Measurements from ENCODE around the gene COL6A5.
"Not testable (repeated sequence)": the region's sequence is repeated elsewhere in the genome, so short reads cannot be mapped to it uniquely, and the experiment has no call there.

The COL6A5 gene

DNA sequence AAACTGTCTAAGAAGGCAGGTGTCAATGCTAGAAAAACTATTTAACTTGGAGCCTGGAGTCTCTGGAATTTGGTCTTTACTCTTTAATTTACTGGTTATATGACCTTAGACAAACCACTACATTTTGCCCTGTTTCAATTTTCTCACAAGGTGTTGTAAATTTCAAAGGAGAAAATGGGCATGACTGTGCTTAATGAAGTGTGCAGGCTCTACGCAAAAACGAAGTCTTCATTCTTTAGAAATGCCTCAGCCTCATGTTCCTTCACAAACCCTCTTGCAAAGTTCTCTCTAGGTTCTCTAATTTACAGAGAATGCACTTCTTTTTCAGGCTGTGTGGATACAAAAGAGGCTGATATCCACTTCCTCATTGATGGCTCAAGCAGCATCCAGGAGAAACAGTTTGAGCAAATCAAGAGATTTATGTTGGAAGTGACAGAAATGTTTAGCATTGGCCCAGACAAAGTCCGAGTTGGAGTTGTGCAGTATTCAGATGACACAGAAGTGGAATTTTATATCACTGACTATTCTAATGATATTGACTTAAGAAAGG, 39.1 kb downstream of the COL6A5 start:
- DNase-seq (ENCODE audit: low read depth in 2 of 2), result no peak

DNA sequence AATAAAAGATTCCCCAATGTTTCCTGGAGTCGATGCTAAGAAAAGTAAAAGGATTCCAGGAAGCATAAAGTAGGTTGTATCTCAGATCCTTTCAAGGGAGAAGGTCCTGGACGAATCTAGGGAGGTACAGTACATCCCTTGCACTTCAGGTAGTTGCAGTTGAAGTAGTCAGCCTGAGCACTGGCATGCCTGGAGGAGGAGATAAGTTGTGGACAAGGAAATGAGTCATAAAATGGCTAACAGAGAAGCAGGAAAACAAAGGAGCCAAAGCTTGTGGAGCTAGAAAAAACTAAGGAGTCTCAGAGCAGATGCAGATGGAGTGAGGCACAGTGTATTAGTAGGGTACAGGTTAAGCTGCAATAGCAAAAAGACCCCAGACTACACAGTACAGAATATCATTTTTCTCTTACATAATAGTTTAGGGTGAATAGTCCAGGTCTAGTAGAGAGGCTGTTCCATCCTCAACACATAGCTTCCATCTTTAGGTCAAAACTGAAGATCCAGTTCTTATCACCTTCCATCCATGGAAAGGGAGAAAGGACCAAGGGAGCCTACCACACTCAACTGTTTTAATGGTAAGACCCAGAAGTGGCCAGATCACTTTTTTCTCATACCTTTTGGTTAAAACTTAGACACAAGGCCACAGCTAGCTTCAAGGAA, 41.3 kb downstream of the COL6A5 start:
- DNase-seq (ENCODE audit: low read depth in 2 of 2), result no peak

GRCh38 chr3:130389743-130390478, 44.4 kb downstream of the COL6A5 start:
- no peak for DNase-seq (ENCODE audit: low read depth in 2 of 2)

DNA sequence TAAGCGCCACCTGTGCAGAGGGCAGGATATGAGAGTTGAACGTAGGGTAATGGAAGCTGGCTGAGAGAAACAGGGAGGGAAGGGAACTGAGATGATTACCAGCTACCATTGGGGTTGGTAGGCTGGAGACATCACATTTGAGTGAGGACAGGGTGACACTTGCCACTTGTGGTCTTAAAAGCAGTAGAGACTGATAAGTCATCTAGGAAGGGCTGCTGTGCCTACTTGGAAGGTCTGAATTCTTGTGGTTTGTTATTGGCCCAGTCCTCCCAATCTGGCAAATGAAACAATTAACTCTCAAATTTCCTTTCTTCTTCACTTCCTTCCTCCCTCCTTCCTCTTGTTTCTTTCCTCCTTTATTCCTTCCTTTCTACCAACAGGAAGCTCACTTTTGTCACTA, 46.8 kb downstream of the COL6A5 start:
- no peak for DNase-seq (ENCODE audit: low read depth in 2 of 2)

GRCh38 chr3:130393594-130393993, 48.1 kb downstream of the COL6A5 start:
- DNase-seq (ENCODE audit: low read depth in 2 of 2), result no peak

DNA sequence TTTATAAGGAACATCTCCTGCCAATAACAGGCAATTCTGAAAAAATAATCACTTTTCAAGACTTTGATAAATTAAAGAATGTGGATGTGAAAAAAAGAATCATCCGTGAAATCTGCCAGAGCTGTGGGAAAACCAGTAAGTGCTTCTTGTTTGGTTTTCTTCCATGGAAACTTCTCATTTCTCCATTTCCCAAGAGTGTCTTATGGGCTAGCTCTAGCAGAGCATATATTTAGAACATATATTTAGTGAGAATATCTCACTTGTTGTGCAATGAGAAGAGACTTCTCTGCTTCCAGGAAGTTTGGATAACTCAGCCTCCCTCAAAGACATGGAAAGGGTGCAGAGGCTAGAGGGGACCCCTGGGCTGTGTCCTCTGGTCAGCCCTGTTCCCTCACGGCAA, 49.9 kb downstream of the COL6A5 start:
- DNase-seq (ENCODE audit: low read depth in 2 of 2), result no peak

GRCh38 chr3:130395916-130396315, 50.4 kb downstream of the COL6A5 start:
- peak; percentile 17 to 25 for DNase-seq (ENCODE audit: low read depth in 2 of 2)

- no peak for DNase-seq (ENCODE audit: low read depth in 2 of 2)
Observed at GRCh38 chr3:130404401-130404800, 58.9 kb downstream of the COL6A5 start.

- DNase-seq (ENCODE audit: low read depth in 2 of 2), result no peak
Observed at GRCh38 chr3:130405956-130406355, 60.5 kb downstream of the COL6A5 start.

GRCh38 chr3:130408253-130408652, 62.8 kb downstream of the COL6A5 start:
- not testable (repeated sequence) for DNase-seq (ENCODE audit: low read depth in 2 of 2)

DNA sequence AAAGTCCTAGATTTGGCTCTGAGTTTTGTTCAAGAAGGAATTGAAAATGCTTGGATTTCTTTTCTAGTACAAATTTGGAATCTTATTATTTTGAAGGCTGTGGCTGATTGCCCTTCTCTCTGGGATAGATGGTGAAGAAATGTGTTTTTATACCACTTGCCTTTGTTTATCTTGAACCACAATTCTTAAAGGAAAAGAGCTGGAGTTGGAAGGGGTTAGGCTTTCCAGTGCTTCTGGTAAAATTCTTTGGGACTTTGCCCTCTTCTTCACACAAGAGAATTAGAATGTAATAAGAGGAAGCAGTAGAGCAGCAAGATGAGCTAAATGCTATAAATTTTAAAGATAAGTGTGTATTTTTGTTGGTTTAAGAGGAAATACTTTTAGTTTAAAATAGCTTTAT, 65.8 kb downstream of the COL6A5 start:
- no peak for DNase-seq (ENCODE audit: low read depth in 2 of 2)

DNA sequence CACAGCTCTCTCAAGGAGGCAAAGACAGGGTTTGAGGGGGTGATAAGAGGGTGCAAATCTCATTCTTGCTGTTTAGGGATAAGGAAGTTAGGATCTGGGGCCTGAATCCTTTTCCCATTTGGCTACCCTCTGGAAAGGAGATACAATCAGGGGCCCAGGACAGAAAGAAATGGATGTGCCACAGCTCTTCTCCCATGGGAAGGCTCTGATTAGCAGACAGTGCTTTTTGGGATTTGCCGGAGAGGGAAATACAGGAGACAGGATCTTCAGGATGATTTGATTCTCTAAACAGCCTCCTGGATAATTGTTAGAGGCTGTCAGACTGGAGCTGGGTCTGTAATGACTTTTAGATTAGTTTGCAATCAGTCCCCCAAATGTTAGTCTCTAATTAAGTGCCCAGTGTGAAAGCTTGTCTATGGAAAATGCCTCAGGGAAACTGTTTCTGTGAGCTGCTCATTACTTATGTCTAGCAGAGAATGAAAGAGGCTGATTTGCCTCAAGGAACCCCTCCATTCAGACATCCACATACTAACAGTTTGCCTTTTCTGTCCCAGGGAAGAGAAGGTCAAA, 67.6 kb downstream of the COL6A5 start:
- no peak for DNase-seq (ENCODE audit: low read depth in 2 of 2)

DNA sequence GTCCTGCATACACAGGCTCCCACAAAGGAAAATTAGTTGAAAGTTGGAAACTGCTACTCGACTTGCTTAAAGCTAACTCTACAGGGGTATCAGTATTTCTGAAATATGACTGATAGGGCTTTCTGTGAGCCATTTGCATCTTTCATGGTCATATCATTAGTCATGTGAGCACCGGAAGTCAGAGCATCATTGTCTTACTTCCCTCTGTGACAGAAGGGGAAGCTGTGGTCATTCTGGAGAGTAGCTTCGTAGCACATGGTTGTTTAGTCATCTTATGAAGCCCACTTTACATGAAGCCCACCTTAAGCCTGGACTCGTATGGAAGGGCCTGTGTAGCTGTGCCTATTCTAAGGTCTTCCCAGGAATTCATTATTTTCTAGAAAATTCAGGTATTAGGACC, 69.0 kb downstream of the COL6A5 start:
- DNase-seq (ENCODE audit: low read depth in 2 of 2), result no peak

DNA sequence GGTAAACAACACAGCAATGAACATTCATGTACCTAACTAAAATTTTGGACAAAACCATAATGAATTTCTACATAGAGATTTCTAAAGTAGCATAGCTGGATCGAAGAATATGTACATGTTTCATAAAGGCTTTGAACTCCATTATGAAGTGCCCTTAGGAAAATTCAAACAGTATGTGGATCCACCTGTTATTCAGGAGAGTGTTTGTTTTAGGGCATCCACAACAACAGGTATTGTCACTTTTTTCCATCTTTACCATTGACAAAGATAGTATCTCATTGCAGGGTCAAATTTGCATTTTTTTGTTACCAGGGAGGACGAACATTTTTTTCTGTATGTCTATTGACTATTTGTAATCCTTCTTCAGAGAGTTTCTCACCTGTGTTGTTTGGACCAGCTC, 75.0 kb downstream of the COL6A5 start:
- no peak for DNase-seq (ENCODE audit: low read depth in 2 of 2)

DNA sequence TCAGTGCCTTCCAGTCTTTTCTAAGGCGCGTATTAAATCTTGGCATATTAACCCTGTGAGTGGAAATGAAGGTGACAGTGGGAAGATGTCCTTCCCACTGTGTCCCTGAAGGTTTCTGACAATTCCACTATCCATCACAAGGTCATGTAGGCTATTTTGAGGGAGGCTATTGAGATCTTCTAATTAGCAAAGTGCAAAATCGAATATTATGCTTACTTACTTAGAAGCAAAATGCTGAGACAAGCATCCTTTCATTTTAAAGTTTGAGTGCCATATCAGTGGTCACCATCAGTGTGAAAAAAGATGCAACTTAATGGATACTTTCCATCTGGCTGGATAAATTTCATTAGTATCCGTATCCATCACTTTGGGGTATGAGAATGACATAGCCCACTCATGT, 77.6 kb downstream of the COL6A5 start:
- no peak for DNase-seq (ENCODE audit: low read depth in 2 of 2)

DNA sequence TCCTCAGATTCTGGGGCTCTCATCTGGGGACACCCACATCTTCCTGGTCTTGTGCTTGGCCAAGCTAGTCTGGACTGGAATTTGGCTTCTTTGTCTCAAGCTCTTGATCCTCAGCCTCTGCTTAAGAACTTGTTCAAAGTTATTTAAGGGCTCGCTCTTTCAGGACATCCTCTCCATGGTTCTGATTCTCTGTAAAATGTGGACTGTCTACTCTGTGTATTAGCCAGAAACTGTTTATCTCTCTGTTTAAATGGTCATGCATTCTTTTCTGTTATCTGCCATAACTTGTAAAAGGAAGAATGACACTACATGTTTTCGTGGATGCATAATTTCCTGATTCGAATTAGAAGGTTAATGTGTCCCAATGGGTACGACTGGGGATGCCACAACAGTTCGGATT, 79.4 kb downstream of the COL6A5 start:
- DNase-seq (ENCODE audit: low read depth in 2 of 2), result no peak

GRCh38 chr3:130425484-130425883, 80.0 kb downstream of the COL6A5 start:
- no peak for DNase-seq (ENCODE audit: low read depth in 2 of 2)

DNA sequence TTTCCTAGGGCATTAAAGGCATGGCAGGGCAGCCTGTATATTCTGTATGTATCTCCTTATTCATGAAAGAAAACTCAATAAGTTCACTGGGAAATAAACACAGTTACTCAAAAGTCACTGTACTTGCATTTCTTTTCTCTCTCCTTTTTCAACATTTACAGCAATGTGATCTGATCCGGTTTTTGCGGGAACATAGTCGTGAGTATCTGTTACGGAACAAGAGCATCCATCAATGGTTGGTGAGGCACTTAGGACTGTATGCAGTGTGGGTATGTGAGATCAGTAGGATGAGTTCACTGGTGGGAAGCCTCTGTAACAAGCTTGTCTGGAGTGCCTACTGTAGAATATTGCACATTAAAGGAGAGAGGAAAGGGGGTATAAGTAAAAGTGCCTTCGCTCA, 80.7 kb downstream of the COL6A5 start:
- DNase-seq (ENCODE audit: low read depth in 2 of 2), result no peak

DNA sequence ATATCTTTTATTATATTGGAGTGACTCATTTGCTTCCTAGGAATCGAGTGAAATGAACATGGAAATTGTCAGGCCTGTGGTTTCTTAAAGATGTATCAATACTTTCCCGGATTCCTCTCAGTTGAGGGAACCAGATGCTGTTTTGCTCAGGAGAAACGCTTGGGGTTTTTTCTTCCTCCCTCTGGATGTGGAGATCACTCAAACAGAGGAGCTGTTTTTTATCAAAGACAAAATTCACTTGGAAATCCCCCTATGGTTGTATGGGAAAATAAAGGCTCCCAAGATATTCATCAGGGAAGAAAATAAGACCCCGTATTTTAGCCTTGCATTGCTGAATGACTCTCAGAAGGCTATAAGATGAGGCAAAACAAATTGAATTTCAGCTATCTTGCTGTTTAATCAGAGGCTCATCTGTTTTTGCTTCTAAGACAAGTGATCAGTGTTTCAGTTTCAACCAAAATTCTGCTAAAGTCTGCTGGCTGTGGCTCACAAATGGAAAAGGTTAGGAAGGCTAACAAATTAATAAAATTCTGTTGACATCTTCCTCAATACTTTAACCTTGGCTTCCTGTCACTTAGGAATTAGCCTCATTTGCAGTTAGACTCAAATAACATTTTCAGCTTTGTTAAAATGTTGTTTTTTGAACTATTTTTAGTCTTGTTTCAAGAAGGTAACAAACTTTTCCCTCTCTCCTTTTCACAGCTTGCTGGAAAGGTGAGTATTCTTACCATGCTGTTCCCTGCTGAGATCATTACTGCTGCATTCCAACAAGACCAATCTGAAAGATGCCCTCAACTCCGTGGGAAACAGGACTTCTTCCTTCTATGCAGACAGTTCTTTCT, 83.6 kb downstream of the COL6A5 start:
- peak; percentile 9 to 12 for DNase-seq (ENCODE audit: low read depth in 2 of 2)

DNA sequence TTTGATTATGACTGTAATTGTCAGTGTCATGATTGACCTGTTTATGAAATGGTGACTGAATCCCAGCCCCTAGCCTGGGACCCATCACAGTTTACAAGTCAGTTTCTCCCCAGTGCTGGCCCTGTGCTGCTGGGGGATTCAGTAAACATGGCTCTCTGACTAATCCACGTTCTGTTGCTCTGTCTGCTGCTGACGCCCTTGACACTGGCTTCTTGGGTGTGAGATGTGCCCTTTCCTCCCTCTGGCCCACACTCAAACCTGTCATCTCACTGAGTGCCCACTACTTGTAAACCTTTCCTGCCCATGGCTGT, 84.2 kb downstream of the COL6A5 start:
- DNase-seq (ENCODE audit: low read depth in 2 of 2), result no peak

DNA sequence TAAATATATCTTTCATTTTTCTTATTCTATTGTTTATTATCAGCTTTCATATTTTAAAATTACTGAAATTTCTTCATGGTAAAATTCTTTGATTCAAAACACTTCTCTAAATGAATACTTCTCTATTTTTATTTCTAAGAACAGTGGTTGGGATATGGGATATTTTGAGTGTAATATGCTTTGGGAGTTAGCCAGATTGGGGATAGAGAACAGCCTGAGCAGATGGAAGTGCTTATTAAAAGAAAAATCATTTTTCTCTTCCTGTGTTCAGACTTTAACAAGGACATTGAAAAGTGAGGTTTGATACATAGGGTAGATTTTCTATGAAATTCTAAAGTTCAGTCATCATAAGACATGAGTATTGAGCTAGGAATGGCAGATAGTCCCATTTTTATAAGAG, 84.8 kb downstream of the COL6A5 start:
- no peak for DNase-seq (ENCODE audit: low read depth in 2 of 2)

DNA sequence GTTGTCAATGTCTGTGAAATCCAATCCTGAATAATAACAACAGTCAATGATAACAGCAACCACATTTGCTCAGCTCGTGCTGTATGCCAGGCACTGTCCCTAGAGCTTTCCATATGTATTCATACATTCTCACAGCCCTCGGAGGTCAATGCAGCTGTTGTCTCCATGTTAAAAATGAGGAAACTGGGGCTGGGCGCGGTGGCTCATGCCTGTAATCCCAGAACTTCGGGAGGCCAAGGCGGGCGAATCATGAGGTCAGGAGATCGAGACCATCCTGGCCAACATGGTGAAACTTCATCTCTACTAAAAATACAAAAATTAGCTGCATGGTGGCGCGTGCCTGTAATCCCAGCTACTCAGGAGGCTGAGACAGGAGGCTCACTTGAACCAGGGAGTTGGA, 86.6 kb downstream of the COL6A5 start:
- DNase-seq (ENCODE audit: low read depth in 2 of 2), result not testable (repeated sequence)
